C1 segment of cervical spinal cord (tissue), 14 donors: ENCODE results near the gene CA12.
"Not testable (repeated sequence)": the region's sequence is repeated elsewhere in the genome, so short reads cannot be mapped to it uniquely, and the experiment has no call there.

Experiments used
- DNase-seq, 14 donors: peaks; one replicate each; lab custom pipeline; 2025; lab: John Stamatoyannopoulos, UW

CA12 gene

DNA sequence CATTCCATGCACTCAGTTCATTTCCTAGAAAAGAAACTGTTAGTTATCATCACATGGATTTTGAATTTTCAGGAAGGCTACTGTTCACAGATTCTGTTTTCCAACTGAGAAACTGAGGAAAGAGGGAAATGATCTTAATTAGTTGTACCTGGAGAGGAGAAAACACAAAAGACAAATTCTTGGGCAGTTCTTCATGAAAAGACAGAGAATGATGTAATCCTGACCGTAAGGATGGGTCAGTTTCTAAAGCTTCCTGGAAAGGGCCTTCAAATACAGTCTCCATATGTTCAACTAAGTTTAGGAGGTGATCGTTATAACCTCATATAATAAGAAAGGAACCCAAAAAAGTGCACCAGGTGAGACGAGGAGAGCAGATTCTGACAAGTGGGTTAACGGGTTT lies 44.6 kb downstream of the CA12 start:
- no peak for DNase-seq

DNA sequence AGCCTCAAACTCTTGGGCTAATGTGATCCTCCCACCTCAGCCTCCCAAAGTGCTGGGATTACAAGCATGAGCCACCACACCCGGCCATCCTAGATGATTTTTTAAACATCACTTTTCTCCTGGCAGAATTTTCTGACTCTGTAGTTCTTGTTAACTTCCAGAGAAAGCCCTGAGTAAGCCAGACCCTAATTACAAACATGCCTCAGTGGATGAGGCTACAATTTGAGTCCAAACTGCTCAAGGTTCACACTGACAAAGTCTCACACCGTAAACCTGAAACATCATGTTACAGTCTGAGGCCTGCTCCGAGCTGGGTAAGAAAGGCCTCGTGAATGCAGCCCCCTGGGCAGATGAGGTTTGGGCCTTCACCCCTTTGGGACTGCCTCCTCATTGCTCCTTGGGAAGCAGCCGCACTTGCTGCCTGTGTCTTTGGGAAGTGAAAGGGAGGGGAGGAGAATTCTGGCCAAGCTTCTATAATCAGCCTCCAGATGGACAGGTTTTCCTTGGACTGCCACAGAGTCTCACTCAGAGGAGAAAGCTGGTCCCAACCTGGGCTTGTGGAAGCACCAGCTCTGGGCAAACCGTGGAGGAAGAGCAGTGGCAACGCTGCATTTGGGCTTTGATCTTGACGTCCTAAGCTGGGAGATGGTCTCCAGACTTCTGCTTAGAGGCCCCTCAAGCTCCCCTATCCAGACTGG lies 46.0 kb downstream of the CA12 start:
- DNase-seq, result peak in 1 of 14 donors; percentile 69

DNA sequence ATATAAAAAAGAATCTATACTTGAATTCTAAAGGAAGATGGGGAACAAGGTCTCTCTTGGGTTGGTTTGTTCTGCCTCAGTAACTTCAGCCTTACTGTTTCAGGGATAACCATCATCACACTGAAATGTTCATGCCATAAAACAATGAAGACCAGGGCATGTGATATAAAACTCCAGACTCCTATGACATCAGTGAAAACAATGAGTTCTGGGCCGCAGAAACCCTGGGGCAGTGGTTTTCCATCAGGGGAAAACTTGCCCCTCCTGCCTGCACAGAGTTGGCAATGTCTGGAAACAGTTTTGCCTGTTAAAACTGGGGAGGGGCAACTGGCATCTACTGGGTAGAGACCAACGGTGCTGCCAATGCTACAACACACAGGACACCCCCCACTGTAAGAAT lies 46.8 kb downstream of the CA12 start:
- no peak for DNase-seq

DNA sequence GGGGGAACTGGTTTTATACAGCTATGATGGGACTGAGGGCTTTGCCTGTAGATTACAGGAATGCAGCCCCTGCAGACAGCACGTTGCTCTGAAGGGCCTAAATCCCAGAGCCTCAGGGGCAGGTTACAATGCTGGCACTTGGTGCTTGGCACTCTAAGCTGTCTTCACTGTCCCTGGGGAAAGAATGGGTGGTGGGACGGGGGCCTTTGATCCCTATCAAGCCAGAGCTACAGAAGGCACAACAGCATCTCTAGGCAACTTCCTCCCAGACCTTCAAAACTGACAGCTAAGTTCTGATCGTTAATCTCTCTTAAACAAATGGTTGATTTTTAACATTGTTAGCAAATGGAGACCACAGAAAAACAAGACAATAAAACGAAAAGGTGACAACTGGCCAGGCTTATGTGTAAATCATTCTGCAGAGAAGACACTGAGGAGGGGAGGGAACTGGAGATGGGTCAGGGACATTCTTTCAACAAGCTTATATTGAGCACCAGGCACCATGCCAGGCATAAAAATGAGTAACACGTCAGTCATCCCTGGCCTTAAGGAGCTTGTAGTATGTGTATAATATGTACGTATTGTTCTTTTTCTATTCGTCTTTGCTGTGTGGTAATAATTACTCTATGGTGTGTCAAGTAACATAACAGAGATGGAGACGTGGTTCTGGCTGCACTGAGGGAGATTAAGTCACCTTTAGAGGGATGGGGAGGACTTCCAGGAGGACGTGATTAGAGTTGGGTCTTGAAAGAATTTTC lies 49.1 kb downstream of the CA12 start:
- DNase-seq, result no peak

DNA sequence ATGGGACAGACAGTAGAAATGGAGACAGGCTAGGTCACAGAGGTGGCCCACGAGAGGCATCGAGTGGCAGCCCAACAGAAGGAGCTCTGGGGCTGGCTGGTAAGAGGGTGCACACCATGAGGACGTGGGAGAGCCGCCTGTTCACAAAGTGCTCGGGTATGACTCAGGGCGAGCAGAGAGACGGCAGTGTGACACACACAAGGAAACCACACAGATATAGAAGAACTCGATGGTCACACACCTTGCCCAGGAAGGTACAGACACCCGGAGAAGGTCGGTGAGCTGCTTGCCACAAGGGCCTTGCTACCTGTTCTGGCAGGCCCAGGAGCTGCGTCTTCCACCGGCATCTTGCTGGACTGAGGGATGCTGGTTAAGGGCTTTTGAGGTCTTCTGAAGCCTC lies 50.2 kb downstream of the CA12 start:
- no peak for DNase-seq

DNA sequence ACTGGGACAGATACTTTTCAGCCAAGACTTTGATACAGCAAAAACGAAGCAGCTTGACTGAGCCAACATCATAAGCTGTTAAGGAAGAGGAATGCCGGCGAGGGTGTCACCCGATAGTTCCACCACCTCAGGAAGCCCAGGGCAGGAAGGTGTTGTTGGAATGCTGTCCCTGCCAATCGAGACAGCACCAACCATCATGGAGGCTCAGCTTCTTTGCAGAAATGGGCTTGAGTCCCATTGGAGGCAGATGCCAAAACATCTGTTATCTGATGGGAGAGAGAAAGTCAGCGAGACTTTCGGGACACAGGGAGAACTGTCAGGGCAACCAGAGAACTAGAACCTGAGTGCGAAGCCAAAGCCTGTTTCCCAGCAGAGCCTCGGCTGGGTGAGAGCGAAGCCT lies 50.7 kb downstream of the CA12 start:
- no peak for DNase-seq

DNA sequence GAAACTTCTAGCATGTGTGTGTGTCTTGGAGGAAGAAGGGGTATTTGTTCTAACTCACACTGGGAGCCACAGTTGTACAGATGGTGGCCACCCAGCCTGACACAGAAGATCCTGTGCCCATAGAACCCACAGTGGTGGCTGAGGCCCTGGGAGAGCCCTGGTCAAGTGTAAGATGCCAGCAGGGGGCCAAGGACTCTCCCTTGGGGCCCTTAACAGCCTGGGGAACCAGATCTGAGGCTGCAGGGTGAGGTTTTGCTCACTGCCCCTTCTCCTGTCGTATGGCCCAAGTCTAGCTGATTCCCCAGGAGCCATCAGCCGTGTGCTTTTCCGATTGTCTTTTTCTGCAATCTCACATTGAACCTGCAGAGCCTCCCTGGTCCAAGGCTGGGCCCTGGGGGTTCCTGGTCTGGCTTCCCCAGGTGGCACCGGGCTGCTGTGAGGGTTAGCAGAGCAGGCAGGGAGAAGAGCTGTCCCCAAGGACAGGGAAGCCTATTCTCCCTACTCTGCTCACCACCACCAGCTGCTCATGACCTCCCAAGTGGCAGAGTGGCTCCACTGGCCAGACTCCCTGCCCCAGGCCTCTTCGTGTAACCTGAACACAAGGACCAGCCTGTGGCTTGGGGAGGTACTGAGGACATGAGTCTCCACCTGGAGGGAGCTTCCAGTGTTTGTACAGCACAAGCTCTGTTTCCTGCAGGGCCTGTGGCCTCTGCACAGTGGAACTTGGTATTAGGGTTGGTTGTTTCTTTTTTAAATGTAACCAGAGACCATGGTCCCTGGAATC lies 51.9 kb downstream of the CA12 start:
- no peak for DNase-seq

DNA sequence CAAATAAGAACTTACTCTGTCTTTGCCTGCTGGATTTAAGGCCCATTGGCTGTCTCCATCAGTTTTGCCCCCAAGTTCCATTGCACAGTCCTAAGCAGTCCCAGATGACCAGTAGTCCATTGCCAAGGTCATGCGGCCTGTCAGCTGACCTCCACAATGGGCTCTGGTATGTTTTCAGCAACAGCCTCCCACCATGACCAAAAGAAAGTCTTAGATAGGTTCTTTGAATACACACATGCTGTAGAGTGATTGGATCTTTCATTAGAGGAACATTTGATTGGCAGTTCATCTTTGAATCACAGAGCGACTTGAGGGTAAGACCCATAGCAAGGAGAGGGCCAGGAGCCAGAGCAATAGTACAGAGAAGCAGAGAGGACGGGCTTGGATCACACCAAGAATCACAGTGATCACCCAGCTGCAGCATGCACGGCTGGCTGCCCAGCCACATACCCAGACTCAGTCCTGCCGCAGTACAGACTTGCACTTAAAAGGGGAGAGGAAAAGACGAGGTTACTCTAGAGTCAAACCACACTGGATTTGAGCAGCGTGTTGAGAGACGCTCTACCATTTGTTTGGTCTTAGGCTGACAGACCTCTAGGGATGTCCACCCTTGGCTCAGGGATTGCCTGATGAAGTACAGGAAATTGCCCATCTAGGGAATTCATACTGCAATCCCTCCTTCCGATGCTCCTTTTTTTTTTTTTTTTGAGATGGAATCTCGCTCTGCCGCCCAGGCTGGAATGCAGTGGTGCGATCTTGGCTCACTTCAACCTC lies 53.8 kb downstream of the CA12 start:
- no peak for DNase-seq

DNA sequence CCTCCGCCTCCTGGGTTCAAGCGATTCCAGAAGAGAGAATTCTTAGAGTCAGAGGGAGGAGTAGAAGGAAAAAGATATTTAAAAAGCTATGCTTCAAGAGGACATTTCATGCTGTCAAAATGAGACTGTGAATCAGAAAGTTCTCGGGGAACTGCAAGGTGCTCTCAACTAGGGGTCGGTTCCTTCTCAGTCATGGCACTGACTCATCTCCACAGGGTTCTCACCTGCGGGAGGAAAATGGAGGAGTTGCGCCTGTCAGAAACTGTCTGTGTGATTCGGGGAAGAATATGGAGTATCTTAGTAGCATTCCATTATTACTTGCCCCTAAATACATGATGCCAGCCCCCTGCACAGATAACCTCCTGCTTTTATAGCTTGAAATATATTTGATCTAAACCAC lies 56.9 kb downstream of the CA12 start:
- no peak for DNase-seq

DNA sequence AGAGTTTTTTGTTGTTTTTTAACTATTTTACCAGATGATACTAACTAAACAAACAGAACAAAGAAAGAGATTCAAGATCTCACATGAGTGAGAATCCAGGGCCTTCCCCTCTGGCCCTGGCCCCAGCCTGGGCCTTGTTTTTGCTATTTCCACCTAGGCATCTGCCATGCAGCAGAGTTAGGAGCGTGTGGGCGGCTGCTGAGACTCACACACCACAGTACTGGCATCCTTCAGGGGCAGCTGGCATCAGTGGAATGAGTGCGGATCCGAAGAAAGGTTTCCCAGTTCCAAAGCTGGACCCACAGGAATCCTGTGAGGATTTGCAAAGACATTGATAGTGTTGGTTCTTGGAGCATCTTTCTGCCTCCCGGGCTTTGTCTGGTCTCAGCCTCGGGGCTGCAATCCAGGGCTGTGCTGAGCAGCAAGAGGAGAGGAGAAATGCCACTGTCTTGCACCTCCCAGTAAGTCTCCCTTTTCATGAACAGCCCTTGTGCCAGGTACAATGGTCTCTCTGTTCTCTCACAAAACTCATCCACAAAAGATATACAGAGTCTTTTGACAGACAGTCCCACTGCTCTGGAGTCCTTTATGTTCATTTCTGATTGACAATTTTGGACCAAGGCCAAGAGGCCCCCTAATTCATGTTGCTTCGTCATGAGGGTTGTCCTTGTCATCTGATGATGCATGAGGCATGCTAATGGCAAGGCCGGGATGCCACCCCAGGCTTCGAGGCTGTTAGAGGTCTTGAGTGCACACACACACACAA lies 57.7 kb downstream of the CA12 start:
- peak in 4 of 14 donors; percentile 5 to 36 (median 14) for DNase-seq

DNA sequence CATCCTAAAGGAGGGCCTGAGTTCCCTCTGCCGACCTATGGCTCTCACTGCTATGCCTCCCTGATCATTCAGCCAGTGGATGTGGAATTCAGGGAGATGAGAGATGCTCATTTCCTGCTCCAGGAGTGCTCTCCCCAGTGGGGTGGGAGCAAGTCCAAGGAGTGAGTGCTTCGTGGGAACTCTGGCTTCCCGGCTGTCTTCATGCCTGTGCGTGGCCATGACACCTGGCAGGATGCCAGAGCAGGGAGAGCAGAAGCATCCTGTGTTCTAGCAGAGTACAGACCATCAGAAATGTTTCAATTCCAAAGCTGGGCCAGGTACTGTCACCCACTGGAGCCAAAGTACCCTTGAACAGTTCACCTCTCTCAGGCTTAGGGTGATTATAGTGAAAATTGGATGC lies 59.1 kb downstream of the CA12 start:
- peak in 3 of 14 donors; percentile 3 to 9 (median 4) for DNase-seq

DNA sequence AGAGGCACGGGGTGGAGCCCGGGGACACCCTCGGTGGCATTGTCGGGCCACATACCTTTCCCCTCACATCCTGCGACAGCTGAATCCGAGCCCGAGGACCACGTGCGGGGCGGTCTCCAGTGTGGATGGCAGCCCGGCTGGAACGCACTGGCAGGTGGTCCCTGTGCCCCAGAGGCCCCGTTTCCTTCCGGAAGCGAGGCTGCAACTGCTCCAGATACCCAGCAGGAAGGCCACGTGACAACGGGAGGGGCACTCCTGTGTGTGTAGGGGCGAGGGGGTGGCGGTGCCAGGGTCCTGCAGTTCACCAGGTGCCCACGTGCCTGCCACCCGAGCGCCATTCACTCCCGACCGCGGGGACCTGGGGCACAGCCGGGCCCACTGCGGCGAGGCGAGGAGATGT lies 60.2 kb downstream of the CA12 start:
- no peak for DNase-seq

DNA sequence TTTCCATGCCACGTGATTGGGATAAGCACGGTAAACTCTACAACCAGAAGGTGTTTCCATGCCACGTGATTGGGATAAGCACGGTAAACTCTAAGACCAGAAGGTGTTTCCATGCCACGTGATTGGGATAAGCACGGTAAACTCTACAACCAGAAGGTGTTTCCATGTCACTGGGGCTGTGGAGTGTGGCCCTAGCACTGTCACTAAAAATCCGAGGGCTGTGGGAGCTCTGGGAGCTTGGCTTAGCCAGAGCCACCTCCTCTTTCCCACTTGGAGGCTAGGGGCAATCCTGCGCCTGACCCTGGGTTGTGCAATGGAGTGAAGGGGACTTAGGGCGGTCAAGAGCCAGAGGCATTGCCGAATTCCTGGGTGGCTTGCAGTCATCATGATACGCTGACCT lies 60.7 kb downstream of the CA12 start:
- not testable (repeated sequence) for DNase-seq

DNA sequence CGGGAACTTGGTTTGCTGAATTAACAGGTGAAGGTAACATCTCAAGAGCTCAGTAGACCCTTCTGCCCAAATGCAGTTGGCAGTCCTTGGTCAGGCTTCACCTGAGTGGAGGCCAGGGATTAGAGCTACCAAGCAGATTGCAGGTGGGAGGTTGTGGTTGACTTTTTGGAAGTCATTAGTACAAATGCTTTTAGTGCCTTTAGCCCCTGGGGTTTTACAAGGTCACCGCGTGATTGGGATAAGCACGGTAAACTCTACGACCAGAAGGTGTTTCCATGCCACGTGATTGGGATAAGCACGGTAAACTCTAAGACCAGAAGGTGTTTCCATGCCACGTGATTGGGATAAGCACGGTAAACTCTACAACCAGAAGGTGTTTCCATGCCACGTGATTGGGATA lies 61.2 kb downstream of the CA12 start:
- DNase-seq, result not testable (repeated sequence)

DNA sequence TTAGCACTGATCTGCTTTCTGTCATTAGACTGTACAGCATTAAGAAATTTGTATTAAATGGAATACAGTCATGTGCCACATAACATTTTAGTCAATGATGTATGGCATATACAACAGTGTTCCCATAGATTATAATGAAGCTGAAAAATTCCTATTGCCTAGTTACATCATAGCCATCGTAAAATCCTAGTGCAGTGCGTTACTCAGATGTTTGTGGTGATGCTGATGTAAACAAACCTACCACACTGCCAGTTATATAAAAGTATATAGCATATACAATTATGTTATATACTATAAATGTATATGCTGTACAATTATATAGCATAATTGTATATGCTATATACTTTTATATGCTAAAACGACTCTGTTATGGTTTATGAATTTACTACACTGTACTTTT lies 62.6 kb downstream of the CA12 start:
- DNase-seq, result no peak

DNA sequence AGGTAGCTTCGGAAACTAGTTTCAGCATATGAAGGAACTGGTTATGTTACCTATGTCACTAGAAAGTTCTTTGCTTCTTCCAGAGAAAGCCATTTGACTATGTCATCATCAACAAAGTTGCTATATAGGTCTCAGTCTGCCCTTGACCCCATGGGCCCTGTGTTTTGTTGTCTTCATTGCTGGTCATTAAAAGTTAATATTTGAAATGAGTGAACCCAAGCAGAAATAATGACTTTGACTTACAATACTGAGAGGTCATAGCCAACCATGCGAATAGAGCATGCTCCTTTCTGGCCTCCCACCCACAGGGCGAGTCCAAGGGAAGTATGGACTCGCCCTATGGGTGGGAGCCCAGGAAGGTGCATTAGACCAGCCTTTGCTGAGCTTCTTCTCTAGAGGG lies 63.3 kb downstream of the CA12 start:
- no peak for DNase-seq

DNA sequence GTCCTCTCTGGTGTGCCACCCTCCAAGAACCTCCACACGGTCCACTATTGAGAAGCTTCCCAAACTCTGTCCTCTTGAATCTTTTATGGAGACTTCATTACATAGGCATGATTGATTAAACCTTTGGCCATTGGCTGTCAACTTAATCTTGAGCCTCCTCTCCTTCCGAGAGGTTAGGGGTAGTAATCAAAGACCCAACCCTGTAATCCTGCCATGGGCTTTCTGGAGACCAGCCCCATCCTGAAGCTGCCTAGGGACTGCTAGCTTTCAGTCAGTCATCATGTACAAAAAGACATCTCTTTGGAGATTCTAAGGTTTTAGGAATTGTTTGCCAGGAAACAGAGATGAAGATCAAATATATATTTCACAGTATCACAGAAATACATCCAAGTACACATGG lies 67.2 kb downstream of the CA12 start:
- no peak for DNase-seq

DNA sequence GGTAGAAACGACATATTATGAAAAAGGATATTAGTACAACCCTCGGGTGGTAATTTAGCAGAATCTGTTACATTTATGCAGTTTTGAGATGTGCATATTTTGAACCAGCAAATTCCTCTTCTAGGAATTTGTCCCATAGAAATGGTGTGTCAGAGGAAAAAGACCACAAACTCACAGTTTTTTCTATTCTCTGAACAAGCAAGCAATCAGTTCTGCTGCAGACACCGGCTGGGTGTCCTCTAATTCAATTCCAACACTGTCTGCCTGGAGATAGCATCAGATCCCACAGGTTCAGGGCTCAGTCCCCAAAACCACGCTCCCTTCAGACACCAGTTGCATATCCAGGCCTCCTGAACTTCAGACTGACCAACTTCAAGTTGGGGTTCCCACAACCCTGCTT lies 67.8 kb downstream of the CA12 start:
- DNase-seq, result no peak

DNA sequence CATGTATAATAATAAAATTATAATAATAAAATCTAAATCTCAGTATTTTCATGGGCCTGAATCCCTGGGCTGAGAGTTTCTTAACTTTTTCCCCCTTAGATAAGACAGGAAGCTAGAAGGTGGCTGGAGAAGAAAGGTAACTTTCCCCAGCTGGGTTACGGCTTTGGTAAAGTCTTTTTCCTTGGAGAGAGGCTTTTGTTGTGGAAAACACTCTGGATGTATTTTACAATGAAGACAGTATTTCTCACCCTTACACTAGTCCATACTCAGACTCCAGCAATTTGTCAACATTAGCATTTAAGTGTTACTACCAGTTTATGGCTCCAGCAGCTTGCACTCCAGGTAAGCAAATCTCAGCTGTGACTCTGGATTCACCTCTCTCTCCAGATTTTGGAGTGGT lies 69.4 kb downstream of the CA12 start:
- DNase-seq, result no peak

DNA sequence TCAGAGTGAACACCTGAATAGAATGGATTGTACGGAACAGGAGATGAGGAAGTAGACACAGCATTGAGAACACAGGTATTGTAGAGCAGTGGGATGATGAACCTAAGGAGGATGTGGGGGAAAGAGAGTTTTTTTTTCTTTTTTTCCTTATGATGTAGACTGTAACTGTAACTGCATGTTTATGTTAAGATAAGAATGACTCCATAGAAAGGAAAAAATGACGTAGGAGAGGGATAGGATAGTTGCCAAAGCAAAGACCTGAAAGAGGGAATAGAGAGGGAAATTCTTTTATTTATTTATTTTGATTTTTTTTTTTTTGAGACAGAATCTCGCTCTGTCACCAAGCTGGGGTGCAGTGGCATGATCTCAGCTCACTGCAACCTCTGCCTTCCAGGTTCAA lies 71.0 kb downstream of the CA12 start:
- no peak for DNase-seq

DNA sequence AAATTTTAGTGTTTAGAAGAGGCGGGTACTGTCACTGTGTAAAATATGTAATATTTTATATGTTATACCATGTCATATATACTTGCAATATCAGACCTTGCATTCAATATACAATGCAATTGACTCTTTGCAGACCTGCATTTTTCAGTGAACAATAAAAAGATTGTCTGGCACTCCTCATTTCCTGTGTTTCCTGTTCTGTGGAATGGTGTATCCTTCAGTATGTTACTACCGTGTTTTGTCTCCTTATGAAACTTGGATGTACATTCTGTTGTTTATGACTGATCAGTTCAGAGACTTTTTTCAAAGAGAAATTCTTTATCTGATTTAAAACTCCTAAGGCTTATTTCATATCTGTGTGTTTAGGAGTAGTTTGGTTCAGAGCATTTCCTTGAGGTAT lies 72.7 kb downstream of the CA12 start:
- no peak for DNase-seq
